HEK293T (cell line): Measurements from ENCODE around the gene RENBP.

Source experiments
- FOXM1 ChIP-seq: fragments of 450-650 bp; IDR thresholded peaks from 2 replicates; pipeline ENCODE4 v1.6.1; 2017; ENCODE audit warnings: mild to moderate bottlenecking, borderline replicate concordance
- HDGF ChIP-seq: fragments of 450-650 bp; IDR thresholded peaks from 2 replicates; pipeline ENCODE4 v1.6.1; 2017; ENCODE audit warnings: antibody characterized with exemption, borderline replicate concordance
- L3MBTL2 ChIP-seq: fragments of 450-650 bp; conservative IDR thresholded peaks from 2 replicates; pipeline ENCODE4 v1.6.1; 2016; ENCODE audit warnings: mild to moderate bottlenecking
- LEF1 ChIP-seq: fragments of 450-650 bp; IDR thresholded peaks from 2 replicates; pipeline ENCODE4 v1.6.1; 2017; ENCODE audit warnings: mild to moderate bottlenecking, borderline replicate concordance
- PKNOX1 ChIP-seq: fragments of 450-650 bp; IDR thresholded peaks from 2 replicates; pipeline ENCODE4 v1.6.1; 2016
- SP1 ChIP-seq: fragments of 450-650 bp; IDR thresholded peaks from 2 replicates; pipeline ENCODE4 v1.6.1; 2017
- SUZ12 ChIP-seq: fragments of 450-650 bp; IDR thresholded peaks from 2 replicates; pipeline ENCODE4 v1.6.1; 2016; ENCODE audit warnings: mild to moderate bottlenecking
- TARDBP ChIP-seq: fragments of 450-650 bp; IDR thresholded peaks from 2 replicates; pipeline ENCODE4 v1.6.1; 2016
- ZNF384 ChIP-seq: fragments of 450-650 bp; IDR thresholded peaks from 2 replicates; pipeline ENCODE4 v1.6.1; 2016

GRCh38 chrX:153944140-153944799 is at the start of gene RENBP:
- TF ChIP-seq PKNOX1 (no peak; the same call in 1 of the 2 replicates), LEF1 (no peak), ZNF384 (no peak), FOXM1 (no peak), SUZ12 (no peak), HDGF (no peak), L3MBTL2 (no peak; the same call in 1 of the 2 replicates), TARDBP (no peak), SP1 (no peak)
